Loucy (cell line): Measurements from ENCODE around the gene RAB31.

Experiments used
- H2AFZ ChIP-seq: fragments of 200-600 bp; sonication (generic); 2 replicates; pipeline ENCODE4 v1.6.0; 2016; ENCODE audit warnings: antibody characterized with exemption, mild to moderate bottlenecking, low read length, moderate library complexity
- H3F3A ChIP-seq: fragments of 200-600 bp; 2 replicates; pipeline ENCODE4 v1.6.0; 2016; ENCODE audit warnings: antibody characterized with exemption, low read depth, mild to moderate bottlenecking
- H3K27me3 ChIP-seq: fragments of 200-600 bp; sonication (generic); 2 replicates; pipeline ENCODE4 v1.6.1; 2014; ENCODE audit warnings: low read length, mild to moderate bottlenecking; ENCODE audit not compliant: insufficient read depth, poor library complexity, severe bottlenecking
- H3K36me3 ChIP-seq: fragments of 200-600 bp; sonication (generic); 2 replicates; pipeline ENCODE4 v1.6.1; 2016; ENCODE audit warnings: low read length; ENCODE audit not compliant: insufficient read depth
- H3K4me1 ChIP-seq: fragments of 200-600 bp; sonication (generic); 2 replicates; pipeline ENCODE4 v1.5.1; 2014; ENCODE audit warnings: low read length, mild to moderate bottlenecking; ENCODE audit not compliant: insufficient read depth, poor library complexity, severe bottlenecking
- H3K4me2 ChIP-seq: fragments of 200-600 bp; sonication (generic); 2 replicates; pipeline ENCODE4 v1.6.0; 2014; ENCODE audit warnings: antibody characterized with exemption, low read length, low read depth, mild to moderate bottlenecking; ENCODE audit not compliant: poor library complexity, severe bottlenecking
- H3K4me3 ChIP-seq: fragments of 200-600 bp; sonication (generic); 2 replicates; pipeline ENCODE4 v1.5.1; 2014; ENCODE audit warnings: low read length, mild to moderate bottlenecking, mixed read lengths; ENCODE audit not compliant: poor library complexity, severe bottlenecking
- H3K79me2 ChIP-seq: fragments of 200-600 bp; sonication (generic); 2 replicates; pipeline ENCODE4 v1.6.1; 2014; ENCODE audit warnings: low read length; ENCODE audit not compliant: insufficient read depth
- H3K9ac ChIP-seq: fragments of 200-600 bp; sonication (generic); 2 replicates; pipeline ENCODE4 v1.6.0; 2014; ENCODE audit warnings: mild to moderate bottlenecking, low read depth, low read length, moderate library complexity; ENCODE audit not compliant: poor library complexity, severe bottlenecking
- H3K9me2 ChIP-seq: fragments of 200-600 bp; sonication (generic); replicated peaks from 2 replicates; pipeline ENCODE4 v1.6.1; 2016; ENCODE audit warnings: low read depth, low read length, mixed read lengths
- H3K9me3 ChIP-seq: fragments of 200-600 bp; sonication (generic); 2 replicates; pipeline ENCODE4 v1.6.1; 2014; ENCODE audit warnings: mild to moderate bottlenecking, antibody characterized with exemption, low read length, low read depth; ENCODE audit not compliant: insufficient read depth
- H4K20me1 ChIP-seq: fragments of 200-600 bp; sonication (generic); 2 replicates; pipeline ENCODE4 v1.6.0; 2014; ENCODE audit warnings: antibody characterized with exemption, low read length, mild to moderate bottlenecking; ENCODE audit not compliant: insufficient read depth, poor library complexity, severe bottlenecking
- CTCF ChIP-seq: fragments of 200-600 bp; sonication (generic); conservative IDR thresholded peaks from 2 replicates; pipeline ENCODE4 v1.5.1; 2014; ENCODE audit warnings: mild to moderate bottlenecking, antibody characterized with exemption, low read length
- EZH2phosphoT487 ChIP-seq: fragments of 200-600 bp; IDR thresholded peaks from 2 replicates; pipeline ENCODE4 v1.6.1; 2018; ENCODE audit warnings: antibody characterized with exemption, mild to moderate bottlenecking, moderate library complexity, borderline replicate concordance

The RAB31 gene

GRCh38 chr18:9820127-9820526, 112.0 kb downstream of the RAB31 start:
- Histone ChIP-seq H3K9me3 (peaks cover 3% of the 10 kb centered on the region; the same call in 1 of the 2 replicates), H3K9me2 (no peaks in the 10 kb centered on the region)
- no peak for TF ChIP-seq CTCF
- no peak for TF ChIP-seq EZH2phosphoT487

GRCh38 chr18:9820719-9821118, 112.6 kb downstream of the RAB31 start:
- Histone ChIP-seq H3K4me3 (no peak overlapping the region), H2AFZ (no peak overlapping the region), H3K9me2 (no peaks in the 10 kb centered on the region), H3F3A (no peaks in the 10 kb centered on the region), H3K79me2 (no peaks in the 10 kb centered on the region), H4K20me1 (no peaks in the 10 kb centered on the region), H3K36me3 (no peaks in the 10 kb centered on the region), H3K9me3 (peaks cover 3% of the 10 kb centered on the region; the same call in 1 of the 2 replicates), H3K27me3 (no peaks in the 10 kb centered on the region), H3K4me2 (no peak overlapping the region), H3K4me1 (no peaks in the 10 kb centered on the region), H3K9ac (no peak overlapping the region)
- TF ChIP-seq EZH2phosphoT487 (no peak), CTCF (no peak)

More at GRCh38 chr18:9820127-9820526, 112.0 kb downstream of the RAB31 start:
- no peak overlapping the region for H3K9ac ChIP-seq
- H3K79me2 ChIP-seq, result no peaks in the 10 kb centered on the region
- H4K20me1 ChIP-seq, result no peaks in the 10 kb centered on the region
- H3K4me2 ChIP-seq, result no peak overlapping the region
- no peak overlapping the region for H2AFZ ChIP-seq
- H3K36me3 ChIP-seq, result no peaks in the 10 kb centered on the region
- no peaks in the 10 kb centered on the region for H3K27me3 ChIP-seq
- H3F3A ChIP-seq, result no peaks in the 10 kb centered on the region
- no peak overlapping the region for H3K4me3 ChIP-seq
- no peaks in the 10 kb centered on the region for H3K4me1 ChIP-seq

GRCh38 chr18:9822587-9823185, 114.6 kb downstream of the RAB31 start:
- Histone ChIP-seq H3K27me3 (no peaks in the 10 kb centered on the region), H3K4me2 (no peak overlapping the region), H3K4me1 (no peaks in the 10 kb centered on the region), H3K9me3 (peaks cover 3% of the 10 kb centered on the region; the same call in 1 of the 2 replicates), H3F3A (no peaks in the 10 kb centered on the region), H2AFZ (no peak overlapping the region), H3K36me3 (no peaks in the 10 kb centered on the region), H3K79me2 (no peaks in the 10 kb centered on the region), H3K9me2 (no peaks in the 10 kb centered on the region), H3K4me3 (no peak overlapping the region), H3K9ac (no peak overlapping the region), H4K20me1 (no peaks in the 10 kb centered on the region)
- TF ChIP-seq EZH2phosphoT487 (no peak), CTCF (no peak)
